ENCODE data around the gene RRP1.

The RRP1 gene

DNA sequence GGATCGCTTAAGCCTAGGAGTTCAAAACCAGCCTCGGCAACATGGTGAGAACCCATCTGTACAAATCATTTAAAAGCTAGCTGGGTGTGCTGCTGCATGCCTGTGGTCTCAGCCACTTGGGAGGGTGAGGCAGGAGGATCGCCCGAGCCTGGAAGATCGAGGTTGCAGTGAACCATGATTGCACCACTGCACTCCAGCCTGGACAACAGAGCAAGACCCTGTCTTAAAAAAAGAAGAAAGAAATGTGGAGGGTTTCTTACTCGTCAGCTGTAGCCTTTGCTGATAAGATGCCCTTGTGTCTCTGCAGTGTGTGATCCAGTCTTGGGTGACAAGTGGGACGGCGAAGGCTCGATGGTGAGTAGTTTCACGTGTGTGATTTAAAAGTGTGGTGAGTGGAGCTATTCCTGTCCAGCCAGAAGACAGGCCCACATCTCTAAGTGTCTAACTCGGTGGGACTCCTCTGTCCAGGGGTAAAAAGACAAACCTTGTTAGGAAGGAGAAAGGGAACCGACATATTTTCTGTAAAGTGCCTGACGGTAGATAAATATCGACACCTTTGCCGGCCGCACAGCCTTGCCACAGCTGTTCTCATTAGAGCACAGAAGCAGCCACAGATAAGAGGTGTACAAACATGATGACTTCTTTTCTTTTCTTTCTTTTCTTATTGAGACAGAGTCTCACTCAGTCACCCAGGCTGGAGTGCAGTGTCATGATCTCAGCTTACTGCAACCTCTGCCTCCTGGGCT lies 43.4 kb upstream of the RRP1 start:
- TF ChIP-seq, protein P1, sequence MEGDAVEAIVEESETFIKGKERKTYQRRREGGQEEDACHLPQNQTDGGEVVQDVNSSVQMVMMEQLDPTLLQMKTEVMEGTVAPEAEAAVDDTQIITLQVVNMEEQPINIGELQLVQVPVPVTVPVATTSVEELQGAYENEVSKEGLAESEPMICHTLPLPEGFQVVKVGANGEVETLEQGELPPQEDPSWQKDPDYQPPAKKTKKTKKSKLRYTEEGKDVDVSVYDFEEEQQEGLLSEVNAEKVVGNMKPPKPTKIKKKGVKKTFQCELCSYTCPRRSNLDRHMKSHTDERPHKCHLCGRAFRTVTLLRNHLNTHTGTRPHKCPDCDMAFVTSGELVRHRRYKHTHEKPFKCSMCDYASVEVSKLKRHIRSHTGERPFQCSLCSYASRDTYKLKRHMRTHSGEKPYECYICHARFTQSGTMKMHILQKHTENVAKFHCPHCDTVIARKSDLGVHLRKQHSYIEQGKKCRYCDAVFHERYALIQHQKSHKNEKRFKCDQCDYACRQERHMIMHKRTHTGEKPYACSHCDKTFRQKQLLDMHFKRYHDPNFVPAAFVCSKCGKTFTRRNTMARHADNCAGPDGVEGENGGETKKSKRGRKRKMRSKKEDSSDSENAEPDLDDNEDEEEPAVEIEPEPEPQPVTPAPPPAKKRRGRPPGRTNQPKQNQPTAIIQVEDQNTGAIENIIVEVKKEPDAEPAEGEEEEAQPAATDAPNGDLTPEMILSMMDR (IDR thresholded peaks at IDR 0.05; ENCODE audit: low read depth, low read length): no peak
- H3K4me3 ChIP-seq (replicated peaks in 1 of 2; ENCODE audit: low read depth in 2 of 2, low read length in 2 of 2): no peak overlapping the region
- no peak for DNase-seq (ENCODE audit: low read depth in 2 of 2)

DNA sequence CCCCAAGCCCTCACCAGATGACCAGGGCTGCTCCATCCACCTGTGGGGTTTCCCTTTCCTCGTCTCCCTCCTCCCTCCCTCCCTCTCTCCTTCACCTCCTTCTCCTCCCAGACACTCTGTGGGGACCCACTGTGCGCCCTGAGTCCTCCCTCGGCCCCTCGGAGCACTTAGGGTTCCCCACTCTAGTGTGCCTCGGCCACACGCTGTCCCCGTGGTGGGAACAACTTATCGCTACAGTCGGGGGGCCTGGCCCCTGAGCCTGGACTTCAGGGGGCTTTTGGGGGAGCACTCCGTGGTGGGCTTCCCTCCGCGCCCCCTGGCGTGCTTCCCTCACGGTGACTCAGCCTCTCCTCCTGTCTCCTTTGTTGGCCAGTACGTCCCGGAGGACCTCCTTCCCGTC lies 40.8 kb upstream of the RRP1 start:
- no peak overlapping the region for H3K4me3 ChIP-seq (replicated peaks in 1 of 2; ENCODE audit: low read depth in 2 of 2, low read length in 2 of 2)
- no peak for DNase-seq (ENCODE audit: low read depth in 2 of 2)
- TF ChIP-seq, protein P1 (IDR thresholded peaks at IDR 0.05; ENCODE audit: low read depth, low read length): no peak

DNA sequence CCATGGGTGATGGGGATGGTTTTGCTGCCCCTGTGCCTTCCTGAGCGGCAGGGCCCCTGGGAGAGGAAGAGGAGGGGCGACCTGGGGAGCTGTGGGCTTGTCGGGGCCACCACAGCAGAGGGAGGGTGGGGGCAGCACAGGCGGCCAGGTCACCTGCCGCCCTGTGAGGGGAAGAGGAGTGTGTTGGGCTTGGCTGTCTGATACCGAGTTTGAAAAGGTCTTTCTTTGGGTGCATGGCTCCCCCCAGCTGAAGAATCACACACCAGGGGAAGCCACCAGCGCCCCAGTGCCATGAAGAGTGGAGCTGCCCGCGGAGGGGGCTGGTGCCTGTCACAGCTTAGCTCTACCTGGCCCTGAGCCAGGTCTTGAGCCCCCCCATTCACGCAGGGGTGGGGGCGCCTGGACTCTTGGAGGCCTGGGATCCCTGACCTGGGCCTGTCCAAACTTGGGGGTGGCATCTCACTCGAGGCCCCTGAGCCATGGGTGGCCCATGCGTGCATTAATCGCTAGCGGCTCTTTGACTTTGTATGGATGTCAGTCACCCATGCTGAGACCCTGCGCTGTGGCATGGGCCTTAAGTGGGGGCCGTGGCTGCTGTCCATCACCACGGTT lies 39.6 kb upstream of the RRP1 start:
- DNase-seq (ENCODE audit: low read depth in 2 of 2): no peak
- TF ChIP-seq, protein P1 (IDR thresholded peaks at IDR 0.05; ENCODE audit: low read depth, low read length): no peak
- no peak overlapping the region for H3K4me3 ChIP-seq (replicated peaks in 1 of 2; ENCODE audit: low read depth in 2 of 2, low read length in 2 of 2)

DNA sequence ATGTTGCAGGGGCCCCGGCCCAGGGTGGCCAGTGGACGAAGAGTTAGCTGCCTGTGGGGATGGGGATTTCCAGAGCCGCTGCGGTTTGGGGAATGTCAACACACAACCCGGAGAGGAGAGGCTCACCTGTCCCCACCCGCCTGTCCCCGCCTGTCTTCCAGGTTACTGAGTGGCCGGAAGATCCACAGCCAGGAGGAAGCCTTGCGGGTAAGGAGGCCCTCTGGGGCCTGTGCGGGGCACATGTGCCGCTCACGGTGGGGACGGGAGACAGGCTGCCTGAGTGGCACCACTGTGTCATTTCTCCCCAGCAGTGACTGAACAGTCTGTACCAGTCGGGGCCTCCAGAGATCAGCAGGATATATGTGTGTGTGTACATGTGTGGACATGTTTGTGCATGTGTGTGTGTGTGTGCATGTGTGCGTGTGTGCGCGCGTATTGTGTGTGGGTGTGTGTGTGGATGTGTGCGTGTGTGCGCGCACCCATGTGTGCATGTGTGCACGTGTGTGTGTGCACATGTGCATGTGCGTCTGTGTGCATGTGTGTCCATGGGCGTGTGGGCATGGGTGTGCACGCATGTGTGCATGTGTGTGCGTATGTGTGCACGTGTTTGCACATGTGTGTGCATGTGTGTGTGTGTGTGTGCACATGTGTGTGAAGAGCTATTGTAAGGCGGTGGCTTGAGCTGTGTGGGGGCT lies 38.9 kb upstream of the RRP1 start:
- DNase-seq (ENCODE audit: low read depth in 2 of 2): no peak
- TF ChIP-seq, protein P1 (IDR thresholded peaks at IDR 0.05; ENCODE audit: low read depth, low read length): no peak
- no peak overlapping the region for H3K4me3 ChIP-seq (replicated peaks in 1 of 2; ENCODE audit: low read depth in 2 of 2, low read length in 2 of 2)

DNA sequence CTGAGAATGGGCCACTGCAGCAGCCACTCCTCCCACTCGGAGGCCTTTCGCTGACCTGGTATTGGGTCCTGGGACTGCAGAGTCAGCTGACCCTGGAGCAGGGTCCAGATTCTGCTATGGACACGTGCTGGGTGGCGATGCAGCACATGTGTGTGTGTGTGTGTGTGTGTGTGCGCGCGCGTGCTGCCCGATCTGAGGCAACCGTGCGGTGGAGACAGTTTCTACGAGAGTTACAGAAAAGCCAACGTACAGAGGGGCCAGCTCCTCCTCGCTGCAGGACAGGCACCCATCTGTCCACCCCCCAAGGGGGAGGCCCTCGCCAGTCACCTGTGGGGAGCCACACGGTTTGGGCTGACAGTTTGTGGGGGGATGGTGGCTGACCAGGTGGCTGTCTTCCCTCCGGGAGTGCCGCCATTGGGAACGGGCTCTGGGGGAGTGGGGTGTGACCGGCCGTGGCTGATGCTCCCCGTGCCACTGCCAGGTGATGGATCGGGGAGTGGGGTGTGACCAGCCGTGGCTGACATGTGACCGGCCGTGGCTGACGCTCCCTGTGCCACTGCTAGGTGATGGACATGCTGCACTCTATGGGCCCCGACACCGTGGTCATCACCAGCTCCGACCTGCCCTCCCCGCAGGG lies 37.3 kb upstream of the RRP1 start:
- TF ChIP-seq, protein P1 (IDR thresholded peaks at IDR 0.05; ENCODE audit: low read depth, low read length): no peak

DNA sequence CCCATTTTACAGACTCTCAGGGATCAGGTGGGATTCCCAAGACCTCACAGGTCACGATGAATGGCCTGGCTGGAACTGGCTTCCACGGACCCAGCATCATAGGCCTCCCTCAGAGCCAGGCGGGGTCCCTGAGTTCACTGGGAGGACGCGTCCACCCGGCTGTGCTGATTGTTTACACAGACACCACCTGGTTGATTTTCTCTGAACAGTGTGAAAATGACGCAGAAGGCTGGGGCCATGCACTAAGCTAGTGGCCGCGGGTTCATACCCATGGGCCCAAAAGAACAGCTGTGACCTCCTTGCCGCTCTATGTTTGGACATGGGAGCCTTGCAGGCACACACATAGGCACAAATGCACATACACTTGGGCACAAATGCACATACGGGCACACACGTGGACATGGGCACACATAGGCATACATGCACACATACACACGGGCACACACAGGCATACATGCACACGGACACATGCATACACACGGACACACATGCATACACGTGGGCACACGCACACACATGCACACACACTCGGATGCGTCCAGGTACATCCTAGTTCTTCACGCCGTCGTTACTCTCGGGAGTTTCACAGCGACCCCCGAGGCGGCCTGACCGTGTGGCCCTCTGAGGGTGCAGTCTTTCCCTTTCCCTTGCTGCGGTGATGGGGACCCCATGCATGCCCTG lies 36.5 kb upstream of the RRP1 start:
- H3K4me3 ChIP-seq (replicated peaks in 1 of 2; ENCODE audit: low read depth in 2 of 2, low read length in 2 of 2): no peak overlapping the region
- no peak for DNase-seq (ENCODE audit: low read depth in 2 of 2)
- TF ChIP-seq, protein P1 (IDR thresholded peaks at IDR 0.05; ENCODE audit: low read depth, low read length): no peak

More for the DNA sequence above, 37.3 kb upstream of the RRP1 start:
- DNase-seq (ENCODE audit: low read depth in 2 of 2): no peak
- H3K4me3 ChIP-seq (replicated peaks in 1 of 2; ENCODE audit: low read depth in 2 of 2, low read length in 2 of 2): no peak overlapping the region
